T47D (cell line): ENCODE data around the gene RMDN3.

Source experiments
- DNase-seq, 2 experiments: peaks; one replicate each; pipeline versions ENCODE4 v3.0.0 to v3.0.0-alpha.2; 2011 to 2012; ENCODE audit warnings: low read depth in 1 of 2, low spot score in 1 of 2
- JUND ChIP-seq: IDR thresholded peaks from 2 replicates; pipeline ENCODE4 v1.6.1; 2012; ENCODE audit warnings: low read depth
- in situ Hi-C: cut with HindIII; loops from 2 replicates; pipeline ENCODE4 v1.10.0; 2016; ENCODE audit warnings: low sequenced_read_pairs, low pct_unique_long_range_greater_than_20kb

The RMDN3 gene

GRCh38 chr15:40693904-40694687 is 61.0 kb downstream of the RMDN3 start:
- DNase-seq = no peak
- TF ChIP-seq JUND = no peak
- in situ Hi-C loops = no loop called here

GRCh38 chr15:40691737-40692136 is 63.3 kb downstream of the RMDN3 start:
- TF ChIP-seq JUND = no peak
- no peak for DNase-seq
- in situ Hi-C loops = no loop called here

DNA sequence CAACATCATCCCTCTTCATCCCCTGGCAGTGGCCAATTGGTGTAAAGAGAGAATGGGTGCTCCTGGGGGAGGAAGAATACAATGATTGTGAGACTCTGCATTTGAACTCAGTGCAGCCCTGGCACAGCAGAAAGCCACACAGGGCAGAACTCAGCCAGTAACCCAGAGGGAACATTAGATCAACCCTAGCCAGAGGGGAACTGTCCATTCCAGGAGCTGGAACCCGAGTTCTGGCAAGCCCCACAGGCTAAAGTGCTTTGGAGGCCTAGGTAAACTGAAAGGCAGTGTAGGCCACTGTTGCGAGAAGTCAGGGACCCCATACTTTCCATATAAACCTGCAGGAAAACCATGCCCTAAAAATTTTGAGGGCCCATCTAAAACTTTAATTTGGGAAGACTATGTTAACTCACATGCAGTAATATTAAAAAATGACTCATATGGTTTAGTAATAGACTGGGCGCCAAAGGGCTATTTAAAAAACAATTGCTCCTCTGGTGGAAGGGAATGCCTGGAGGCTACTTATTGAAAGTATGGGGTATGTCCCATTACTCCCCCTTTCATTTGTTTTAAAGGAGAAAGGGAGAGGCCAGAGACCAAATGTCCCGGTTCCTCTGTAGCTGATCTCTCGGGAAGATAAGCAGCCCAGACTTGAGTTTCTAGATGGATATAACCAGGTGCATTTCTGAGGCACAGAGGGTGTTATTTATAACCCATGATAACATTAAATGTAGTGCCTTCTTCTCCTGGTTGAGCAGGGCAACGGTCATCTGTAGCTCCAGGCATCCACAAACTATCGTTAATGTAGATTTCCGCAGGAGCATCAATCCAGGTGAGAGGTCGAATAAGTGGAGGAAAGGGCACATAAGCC is 65.9 kb downstream of the RMDN3 start:
- DNase-seq = no peak
- TF ChIP-seq JUND = no peak
- in situ Hi-C loops = no loop called here
